WTC11 (cell line): ENCODE measurements around the gene IRAK2. TPM values are rescaled to one million over a fixed set of nuclear protein-coding genes. Genes with fewer than 3 reads are reported as not detected.

Experiments used
- ATAC-seq: fragments of 200-7000 bp; cut with Tn5 transposase; 2 replicates; pipeline ENCODE4 v1.10.0; 2021; ENCODE audit warnings: mild to moderate bottlenecking, moderate library complexity
- CTCF ChIA-PET: fragments of 300-600 bp; sonication (Branson Sonifier 250); formaldehyde crosslinking; loops from one replicate; lab custom pipeline; 2021; ENCODE audit warnings: antibody characterized with exemption; lab: Charles Lee
- POLR2A ChIA-PET: fragments of 350-600 bp; sonication (Branson Sonifier 250); formaldehyde crosslinking; loops from one replicate; lab custom pipeline; 2021; ENCODE audit warnings: antibody characterized with exemption; lab: Charles Lee
- DNase-seq: peaks from one replicate; pipeline ENCODE4 v3.0.0; 2021; ENCODE audit warnings: low spot score
- H3K27ac Mint-ChIP-seq: 2 replicates; pipeline ENCODE4 v1.8.0; 2021; ENCODE audit warnings: mixed read lengths
- H3K27me3 Mint-ChIP-seq: 2 replicates; pipeline ENCODE4 v1.8.0; 2021; ENCODE audit warnings: low read depth, mild to moderate bottlenecking, moderate library complexity, mixed read lengths
- H3K36me3 Mint-ChIP-seq: 2 replicates; pipeline ENCODE4 v1.8.0; 2021; ENCODE audit warnings: mixed read lengths
- H3K4me1 Mint-ChIP-seq: 2 replicates; pipeline ENCODE4 v1.8.0; 2022; ENCODE audit warnings: mixed read lengths
- H3K4me3 Mint-ChIP-seq: 2 replicates; pipeline ENCODE4 v1.8.0; 2021; ENCODE audit warnings: mild to moderate bottlenecking, moderate library complexity, mixed read lengths
- H3K9me3 Mint-ChIP-seq: 2 replicates; pipeline ENCODE4 v1.8.0; 2021; ENCODE audit warnings: mixed read lengths
- ATF3 ChIP-seq: sonication (generic); formaldehyde crosslinking; conservative IDR thresholded peaks from 2 replicates; pipeline ENCODE4 v1.8.1; 2022; ENCODE audit warnings: mild to moderate bottlenecking, missing genetic modification reagents
- CREM ChIP-seq: sonication (generic); formaldehyde crosslinking; IDR thresholded peaks from 2 replicates; pipeline ENCODE4 v1.8.1; 2022; ENCODE audit warnings: mild to moderate bottlenecking, missing genetic modification reagents, moderate library complexity
- ESRRA ChIP-seq: sonication (generic); formaldehyde crosslinking; IDR thresholded peaks from 2 replicates; pipeline ENCODE4 v1.8.1; 2022; ENCODE audit warnings: mild to moderate bottlenecking, missing genetic modification reagents, borderline replicate concordance
- GRHL2 ChIP-seq: fragments of 250-450 bp; sonication (Bioruptor Pico); IDR thresholded peaks from 2 replicates; pipeline ENCODE4 v1.8.0; 2022; ENCODE audit warnings: mild to moderate bottlenecking, moderate library complexity; ENCODE audit not compliant: insufficient replicate concordance, severe bottlenecking
- GTF2I ChIP-seq: fragments of 250-450 bp; sonication (Bioruptor Pico); conservative IDR thresholded peaks from 2 replicates; pipeline ENCODE4 v1.4.0; 2021; ENCODE audit warnings: mild to moderate bottlenecking
- HMGA2 ChIP-seq: fragments of 250-450 bp; sonication (Bioruptor Pico); IDR thresholded peaks from 2 replicates; pipeline ENCODE4 v1.4.0; 2021; ENCODE audit warnings: mild to moderate bottlenecking, moderate library complexity
- MXD4 ChIP-seq: fragments of 250-450 bp; sonication (Bioruptor Pico); IDR thresholded peaks from 2 replicates; pipeline ENCODE4 v1.8.0; 2021; ENCODE audit warnings: mild to moderate bottlenecking, moderate library complexity, borderline replicate concordance
- NR1H2 ChIP-seq: sonication (generic); formaldehyde crosslinking; IDR thresholded peaks from 2 replicates; pipeline ENCODE4 v1.9.0; 2021; ENCODE audit warnings: mild to moderate bottlenecking, moderate library complexity, missing genetic modification reagents
- PRDM15 ChIP-seq: sonication (generic); formaldehyde crosslinking; IDR thresholded peaks from 2 replicates; pipeline ENCODE4 v1.8.0; 2022; ENCODE audit warnings: missing genetic modification reagents
- TEAD4 ChIP-seq: sonication (generic); formaldehyde crosslinking; IDR thresholded peaks from 2 replicates; pipeline ENCODE4 v1.8.0; 2022; ENCODE audit warnings: mild to moderate bottlenecking, missing genetic modification reagents
- ZBTB21 ChIP-seq: sonication (generic); formaldehyde crosslinking; IDR thresholded peaks from 2 replicates; pipeline ENCODE4 v1.8.1; 2023; ENCODE audit warnings: mild to moderate bottlenecking, missing genetic modification reagents, borderline replicate concordance
- ZMAT4 ChIP-seq: fragments of 250-450 bp; sonication (Bioruptor Pico); IDR thresholded peaks from 2 replicates; pipeline ENCODE4 v1.9.0; 2021; ENCODE audit warnings: mild to moderate bottlenecking
- ZNF232 ChIP-seq: sonication (generic); formaldehyde crosslinking; IDR thresholded peaks from 2 replicates; pipeline ENCODE4 v1.8.0; 2022; ENCODE audit warnings: mild to moderate bottlenecking, missing genetic modification reagents
- ZNF423 ChIP-seq: fragments of 250-450 bp; sonication (Bioruptor Pico); IDR thresholded peaks from 2 replicates; pipeline ENCODE4 v2.1.2; 2022; ENCODE audit warnings: mild to moderate bottlenecking, moderate library complexity
- ZSCAN18 ChIP-seq: fragments of 250-450 bp; sonication (Bioruptor Pico); IDR thresholded peaks from 2 replicates; pipeline ENCODE4 v2.1.2; 2022; ENCODE audit warnings: mild to moderate bottlenecking, moderate library complexity
- total RNA-seq: library from RNA; stranded (reverse); gene quantifications from 3 replicates; pipeline ENCODE4 v1.2.3, GENCODE V29; 2021
- TF ChIP-seq, protein P1 (sequence below): sonication (generic); formaldehyde crosslinking; IDR thresholded peaks from 2 replicates; pipeline ENCODE4 v1.8.1; 2022; ENCODE audit warnings: mild to moderate bottlenecking, moderate library complexity, missing genetic modification reagents
- TF ChIP-seq, protein P2 (sequence below): sonication (generic); formaldehyde crosslinking; IDR thresholded peaks from 2 replicates; pipeline ENCODE4 v1.8.1; 2022; ENCODE audit warnings: low read depth, mild to moderate bottlenecking, moderate library complexity, missing genetic modification reagents, borderline replicate concordance
- TF ChIP-seq, protein P3 (sequence below): sonication (generic); formaldehyde crosslinking; IDR thresholded peaks from 2 replicates; pipeline ENCODE4 v1.8.1; 2022; ENCODE audit warnings: missing genetic modification reagents, borderline replicate concordance

The IRAK2 gene
- total RNA-seq, 1 experiment from 2014 or later = 1.4 TPM

DNA sequence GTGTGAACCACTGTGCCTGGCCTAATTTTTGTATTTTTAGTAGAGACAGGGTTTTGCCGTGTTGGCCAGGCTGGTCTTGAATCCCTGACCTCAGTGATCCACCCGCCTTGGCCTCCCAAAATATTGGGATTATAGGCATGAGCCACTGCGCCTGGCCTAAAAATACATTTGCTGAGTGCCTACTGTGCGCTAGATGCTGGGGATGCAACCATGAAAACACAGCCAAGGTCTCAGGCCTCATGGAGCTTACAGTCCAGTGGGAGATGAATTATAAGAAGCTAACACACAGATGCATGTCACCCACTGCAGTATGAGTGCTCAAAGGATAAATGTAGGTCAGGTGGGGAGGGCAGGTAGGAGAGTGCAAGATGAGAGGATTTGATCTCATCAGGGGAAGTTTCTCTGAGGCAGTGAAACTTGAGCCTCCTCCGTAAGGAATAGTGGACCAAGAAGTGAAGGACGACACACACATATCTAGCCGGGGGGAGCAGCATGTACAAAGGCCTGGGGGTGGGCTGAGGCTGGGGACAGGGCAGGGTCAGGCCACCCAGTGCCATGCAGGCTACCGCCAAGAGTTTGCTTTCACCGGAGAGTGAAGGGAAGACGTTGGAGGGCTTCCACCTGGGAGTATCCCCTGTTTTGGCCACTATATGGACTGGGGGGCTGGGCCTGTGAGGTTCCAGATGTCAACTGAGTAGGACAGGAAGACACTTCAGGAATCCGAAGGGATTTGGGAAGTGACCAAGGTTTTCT lies 24.3 kb downstream of the IRAK2 start:
- Mint-ChIP-seq H3K27me3 (no peaks in the 10 kb centered on the region), H3K36me3 (no peaks in the 10 kb centered on the region), H3K27ac (no peak overlapping the region; the same call in 1 of the 2 replicates), H3K4me3 (no peak overlapping the region), H3K4me1 (peaks cover 22% of the 10 kb centered on the region), H3K9me3 (no peaks in the 10 kb centered on the region)
- ChIA-PET POLR2A (interaction anchor here (1.0 kb wide), 1 partner anchor 421 kb away, joined by 3 read pairs; no protein-coding TSS in a partner anchor), CTCF (no interaction called here)
- DNase-seq (no peak), ATAC-seq (no peak)
- no peak for TF ChIP-seq ESRRA
- TF ChIP-seq ZNF232 = no peak
- TF ChIP-seq, protein P1, sequence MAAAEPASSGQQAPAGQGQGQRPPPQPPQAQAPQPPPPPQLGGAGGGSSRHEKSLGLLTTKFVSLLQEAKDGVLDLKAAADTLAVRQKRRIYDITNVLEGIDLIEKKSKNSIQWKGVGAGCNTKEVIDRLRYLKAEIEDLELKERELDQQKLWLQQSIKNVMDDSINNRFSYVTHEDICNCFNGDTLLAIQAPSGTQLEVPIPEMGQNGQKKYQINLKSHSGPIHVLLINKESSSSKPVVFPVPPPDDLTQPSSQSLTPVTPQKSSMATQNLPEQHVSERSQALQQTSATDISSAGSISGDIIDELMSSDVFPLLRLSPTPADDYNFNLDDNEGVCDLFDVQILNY (CRISPR knock-in tag) = no peak
- TF ChIP-seq ATF3 (CRISPR knock-in tag) = no peak

- Mint-ChIP-seq H3K36me3 (no peaks in the 10 kb centered on the region), H3K4me1 (peaks cover 22% of the 10 kb centered on the region), H3K4me3 (no peak overlapping the region), H3K27ac (no peak overlapping the region), H3K9me3 (no peaks in the 10 kb centered on the region), H3K27me3 (no peaks in the 10 kb centered on the region)
- ATAC-seq (no peak), DNase-seq (no peak)
- POLR2A ChIA-PET = interaction anchor here (0.7 to 1.0 kb wide), 2 partner anchors 36 to 420 kb away, joined by 3 to 5 read pairs; no protein-coding TSS in a partner anchor
- TF ChIP-seq ZBTB21 (CRISPR knock-in tag) (no peak), CREM (CRISPR knock-in tag) (no peak), PRDM15 (CRISPR knock-in tag) (no peak), MXD4 (CRISPR knock-in tag) (no peak), GTF2I (no peak), HMGA2 (CRISPR knock-in tag) (no peak), ZSCAN18 (CRISPR knock-in tag) (no peak), ZNF423 (CRISPR knock-in tag) (no peak), TEAD4 (no peak), GRHL2 (no peak), NR1H2 (CRISPR knock-in tag) (no peak), ZMAT4 (no peak)
- TF ChIP-seq, protein P2, sequence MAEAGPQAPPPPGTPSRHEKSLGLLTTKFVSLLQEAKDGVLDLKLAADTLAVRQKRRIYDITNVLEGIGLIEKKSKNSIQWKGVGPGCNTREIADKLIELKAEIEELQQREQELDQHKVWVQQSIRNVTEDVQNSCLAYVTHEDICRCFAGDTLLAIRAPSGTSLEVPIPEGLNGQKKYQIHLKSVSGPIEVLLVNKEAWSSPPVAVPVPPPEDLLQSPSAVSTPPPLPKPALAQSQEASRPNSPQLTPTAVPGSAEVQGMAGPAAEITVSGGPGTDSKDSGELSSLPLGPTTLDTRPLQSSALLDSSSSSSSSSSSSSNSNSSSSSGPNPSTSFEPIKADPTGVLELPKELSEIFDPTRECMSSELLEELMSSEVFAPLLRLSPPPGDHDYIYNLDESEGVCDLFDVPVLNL = no peak
- TF ChIP-seq, protein P3, sequence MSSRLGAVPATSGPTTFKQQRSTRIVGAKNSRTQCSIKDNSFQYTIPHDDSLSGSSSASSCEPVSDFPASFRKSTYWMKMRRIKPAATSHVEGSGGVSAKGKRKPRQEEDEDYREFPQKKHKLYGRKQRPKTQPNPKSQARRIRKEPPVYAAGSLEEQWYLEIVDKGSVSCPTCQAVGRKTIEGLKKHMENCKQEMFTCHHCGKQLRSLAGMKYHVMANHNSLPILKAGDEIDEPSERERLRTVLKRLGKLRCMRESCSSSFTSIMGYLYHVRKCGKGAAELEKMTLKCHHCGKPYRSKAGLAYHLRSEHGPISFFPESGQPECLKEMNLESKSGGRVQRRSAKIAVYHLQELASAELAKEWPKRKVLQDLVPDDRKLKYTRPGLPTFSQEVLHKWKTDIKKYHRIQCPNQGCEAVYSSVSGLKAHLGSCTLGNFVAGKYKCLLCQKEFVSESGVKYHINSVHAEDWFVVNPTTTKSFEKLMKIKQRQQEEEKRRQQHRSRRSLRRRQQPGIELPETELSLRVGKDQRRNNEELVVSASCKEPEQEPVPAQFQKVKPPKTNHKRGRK (CRISPR knock-in tag) = no peak
- CTCF ChIA-PET = interaction anchor here (0.9 kb wide), 1 partner anchor 11 kb away, joined by 3 read pairs; no protein-coding TSS in a partner anchor
Observed at GRCh38 chr3:10189557-10190354, 25.0 kb downstream of the IRAK2 start.
